Measurements from ENCODE around the gene GLMN. TPM values are rescaled to one million over a fixed set of nuclear protein-coding genes. Genes with fewer than 3 reads are reported as not detected.

Gene GLMN
- total and polyA plus RNA-seq, 2 experiments from 2014 or later = 10.7 to 11.7 TPM

- no peak overlapping the region for H3K27ac ChIP-seq
- 28 to 37% methylated on average over 3 of the region's 3 CpGs for WGBS, 2 experiments (ENCODE audit: low coverage in 1 of 2, low lambda C conversion rate in 2 of 2, missing lambda C conversion rate in 2 of 2)
- no peaks in the 10 kb centered on the region for H3K9me2 ChIP-seq (ENCODE audit: insufficient read depth)
- no peak overlapping the region for H3K4me3 ChIP-seq
- in situ Hi-C loops (cut with MboI) = no loop called here
- H3K9ac ChIP-seq = no peak overlapping the region
- H3K36me3 ChIP-seq (ENCODE audit: low read depth) = no peaks in the 10 kb centered on the region
- no peak overlapping the region for H2AFZ ChIP-seq
- no peaks in the 10 kb centered on the region for H3K27me3 ChIP-seq (replicated peaks; ENCODE audit: insufficient read depth)
- no peak for TF ChIP-seq EZH2 (IDR thresholded peaks at IDR 0.05; ENCODE audit: insufficient read depth, poor library complexity, severe bottlenecking)
- no peak for TF ChIP-seq EZH2phosphoT487 (IDR thresholded peaks at IDR 0.05; ENCODE audit: insufficient read depth, low read depth)
- no peaks in the 10 kb centered on the region for H3F3A ChIP-seq (ENCODE audit: insufficient read depth)
- no peak overlapping the region for H3K4me2 ChIP-seq (ENCODE audit: unreplicated experiment)
- no peaks in the 10 kb centered on the region for H3K79me2 ChIP-seq (ENCODE audit: insufficient read depth)
- DNase-seq = no peak
- no peaks in the 10 kb centered on the region for H3K9me3 ChIP-seq (ENCODE audit: low read depth)
- H3K4me1 ChIP-seq (ENCODE audit: insufficient read depth) = no peaks in the 10 kb centered on the region
- no peaks in the 10 kb centered on the region for H4K20me1 ChIP-seq (ENCODE audit: insufficient read depth)
These were observed 70.4 kb downstream of the GLMN start for GRCh38 chr1:92228401-92228800.

GRCh38 chr1:92219028-92219427 is 79.8 kb downstream of the GLMN start:
- H3F3A ChIP-seq (ENCODE audit: insufficient read depth) = no peaks in the 10 kb centered on the region
- H3K4me2 ChIP-seq (ENCODE audit: unreplicated experiment) = no peak overlapping the region
- H3K27me3 ChIP-seq (replicated peaks; ENCODE audit: insufficient read depth) = no peaks in the 10 kb centered on the region
- in situ Hi-C loops (cut with MboI) = no loop called here
- no peak for DNase-seq
- no peak overlapping the region for H2AFZ ChIP-seq
- no peaks in the 10 kb centered on the region for H3K79me2 ChIP-seq (ENCODE audit: insufficient read depth)
- no peaks in the 10 kb centered on the region for H3K4me1 ChIP-seq (ENCODE audit: insufficient read depth)
- no peaks in the 10 kb centered on the region for H3K9me3 ChIP-seq (ENCODE audit: low read depth)
- H3K9me2 ChIP-seq (ENCODE audit: insufficient read depth) = no peaks in the 10 kb centered on the region
- no peak overlapping the region for H3K4me3 ChIP-seq
- no peak overlapping the region for H3K9ac ChIP-seq
- H4K20me1 ChIP-seq (ENCODE audit: insufficient read depth) = no peaks in the 10 kb centered on the region
- H3K27ac ChIP-seq = no peak overlapping the region
- no peaks in the 10 kb centered on the region for H3K36me3 ChIP-seq (ENCODE audit: low read depth)
- no peak for TF ChIP-seq EZH2 (IDR thresholded peaks at IDR 0.05; ENCODE audit: insufficient read depth, poor library complexity, severe bottlenecking)
- no peak for TF ChIP-seq EZH2phosphoT487 (IDR thresholded peaks at IDR 0.05; ENCODE audit: insufficient read depth, low read depth)

GRCh38 chr1:92218559-92218958 is 80.2 kb downstream of the GLMN start:
- no peaks in the 10 kb centered on the region for H4K20me1 ChIP-seq (ENCODE audit: insufficient read depth)
- WGBS, 2 experiments (ENCODE audit: low coverage in 1 of 2, low lambda C conversion rate in 2 of 2, missing lambda C conversion rate in 2 of 2) = 69% methylated on average over 14 of the region's 14 CpGs
- no peaks in the 10 kb centered on the region for H3K79me2 ChIP-seq (ENCODE audit: insufficient read depth)
- no peak overlapping the region for H3K4me3 ChIP-seq
- H2AFZ ChIP-seq = no peak overlapping the region
- no peaks in the 10 kb centered on the region for H3K36me3 ChIP-seq (ENCODE audit: low read depth)
- H3F3A ChIP-seq (ENCODE audit: insufficient read depth) = no peaks in the 10 kb centered on the region
- no peak overlapping the region for H3K9ac ChIP-seq
- no peak overlapping the region for H3K4me2 ChIP-seq (ENCODE audit: unreplicated experiment)
- H3K4me1 ChIP-seq (ENCODE audit: insufficient read depth) = no peaks in the 10 kb centered on the region
- in situ Hi-C loops (cut with MboI) = no loop called here
- no peaks in the 10 kb centered on the region for H3K9me2 ChIP-seq (ENCODE audit: insufficient read depth)
- DNase-seq = no peak
- H3K27me3 ChIP-seq (replicated peaks; ENCODE audit: insufficient read depth) = no peaks in the 10 kb centered on the region
- no peaks in the 10 kb centered on the region for H3K9me3 ChIP-seq (ENCODE audit: low read depth)
- no peak overlapping the region for H3K27ac ChIP-seq
- TF ChIP-seq EZH2phosphoT487 (IDR thresholded peaks at IDR 0.05; ENCODE audit: insufficient read depth, low read depth) (no peak), EZH2 (IDR thresholded peaks at IDR 0.05; ENCODE audit: insufficient read depth, poor library complexity, severe bottlenecking) (no peak)

- no peak within 1 kb of the TSS for H3K4me2 ChIP-seq (ENCODE audit: unreplicated experiment)
- no peaks in the 10 kb centered on the region for H3K4me1 ChIP-seq (ENCODE audit: insufficient read depth)
- in situ Hi-C loops (cut with MboI) = no loop called here
- H4K20me1 ChIP-seq (ENCODE audit: insufficient read depth) = no peaks in the 10 kb centered on the region
- H3K9ac ChIP-seq = no peak within 1 kb of the TSS
- DNase-seq = no peak
- no peaks in the 10 kb centered on the region for H3K79me2 ChIP-seq (ENCODE audit: insufficient read depth)
- TF ChIP-seq EZH2 (IDR thresholded peaks at IDR 0.05; ENCODE audit: insufficient read depth, poor library complexity, severe bottlenecking) (no peak), EZH2phosphoT487 (IDR thresholded peaks at IDR 0.05; ENCODE audit: insufficient read depth, low read depth) (no peak)
- no peak within 1 kb of the TSS for H3K27ac ChIP-seq
- no peak within 1 kb of the TSS for H3K4me3 ChIP-seq
- H3K9me3 ChIP-seq (ENCODE audit: low read depth) = no peaks in the 10 kb centered on the region
- H3K27me3 ChIP-seq (replicated peaks; ENCODE audit: insufficient read depth) = no peaks in the 10 kb centered on the region
- no peaks in the 10 kb centered on the region for H3K36me3 ChIP-seq (ENCODE audit: low read depth)
- H2AFZ ChIP-seq = no peak within 1 kb of the TSS
- H3F3A ChIP-seq (ENCODE audit: insufficient read depth) = no peaks in the 10 kb centered on the region
- WGBS, 2 experiments (ENCODE audit: low coverage in 1 of 2, low lambda C conversion rate in 2 of 2, missing lambda C conversion rate in 2 of 2) = 87 to 90% methylated on average over 24 to 27 of the region's 27 CpGs
- no peaks in the 10 kb centered on the region for H3K9me2 ChIP-seq (ENCODE audit: insufficient read depth)
These were observed 81.1 kb downstream of the GLMN start, which contains the start of gene C1orf146 for GRCh38 chr1:92217721-92218120. Gene C1orf146, plus strand, starts transcription at chr1:92217915. Its CDS starts 13,506 bp downstream, at chr1:92231421.

GRCh38 chr1:92211166-92211565 is 87.6 kb downstream of the GLMN start:
- peak overlapping the region; percentile 58 for H3K27ac ChIP-seq
- in situ Hi-C loops (cut with MboI) = no loop called here
- no peaks in the 10 kb centered on the region for H3K36me3 ChIP-seq (ENCODE audit: low read depth)
- H3K27me3 ChIP-seq (replicated peaks; ENCODE audit: insufficient read depth) = no peaks in the 10 kb centered on the region
- no peak overlapping the region for H3K4me3 ChIP-seq
- no peak overlapping the region for H3K9ac ChIP-seq
- H3F3A ChIP-seq (ENCODE audit: insufficient read depth) = peaks cover 10% of the 10 kb centered on the region
- H4K20me1 ChIP-seq (ENCODE audit: insufficient read depth) = no peaks in the 10 kb centered on the region
- peak; percentile 86 for DNase-seq
- no peaks in the 10 kb centered on the region for H3K79me2 ChIP-seq (ENCODE audit: insufficient read depth)
- H3K4me1 ChIP-seq (ENCODE audit: insufficient read depth) = peaks cover 10% of the 10 kb centered on the region; the same call in 1 of the 2 replicates
- 41 to 50% methylated on average over 2 of the region's 2 CpGs for WGBS, 2 experiments (ENCODE audit: low coverage in 1 of 2, low lambda C conversion rate in 2 of 2, missing lambda C conversion rate in 2 of 2)
- no peak overlapping the region; the same call in 1 of the 2 replicates for H2AFZ ChIP-seq
- H3K9me2 ChIP-seq (ENCODE audit: insufficient read depth) = no peaks in the 10 kb centered on the region
- no peaks in the 10 kb centered on the region for H3K9me3 ChIP-seq (ENCODE audit: low read depth)
- peak overlapping the region; percentile 46 for H3K4me2 ChIP-seq (ENCODE audit: unreplicated experiment)
- TF ChIP-seq EZH2phosphoT487 (IDR thresholded peaks at IDR 0.05; ENCODE audit: insufficient read depth, low read depth) = no peak
- no peak for TF ChIP-seq EZH2 (IDR thresholded peaks at IDR 0.05; ENCODE audit: insufficient read depth, poor library complexity, severe bottlenecking)
